Measurements from ENCODE around the gene CCSER1. TPM values are rescaled to one million over a fixed set of nuclear protein-coding genes. Genes with fewer than 3 reads are reported as not detected.
"Not testable (repeated sequence)": the region's sequence is repeated elsewhere in the genome, so short reads cannot be mapped to it uniquely, and the experiment has no call there.

The CCSER1 gene
- polyA plus RNA-seq, 3 donors, result 0.09 to 0.75 (median 0.13) TPM

DNA sequence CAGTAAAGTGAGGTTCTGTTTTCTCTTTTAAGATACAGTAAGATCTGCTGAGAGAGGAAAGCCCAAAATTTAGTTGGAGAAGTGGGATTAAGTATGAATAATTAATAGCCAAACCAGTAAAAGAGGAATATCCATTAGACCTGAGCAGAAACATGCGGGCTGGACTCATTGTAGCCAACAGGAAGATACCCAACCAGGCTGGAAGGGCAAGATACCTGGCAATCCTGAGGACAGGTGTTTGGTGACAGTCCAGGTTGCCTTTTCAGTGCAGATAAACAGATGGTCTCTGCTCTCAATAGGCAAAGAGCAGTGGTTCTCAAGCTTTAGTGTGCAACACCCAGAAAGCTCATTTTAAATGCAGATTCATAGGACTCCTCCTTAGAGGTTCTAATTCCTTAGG lies 1195.8 kb downstream of the CCSER1 start:
- H3K4me1 ChIP-seq (ENCODE audit: control insufficient read depth in 1 of 2, insufficient read depth in 2 of 2, low read length in 2 of 2), result no peaks in the 10 kb centered on the region
- no peak overlapping the region for H3K4me3 ChIP-seq (replicated peaks in 1 of 3; ENCODE audit: low read depth in 2 of 3, low read length in 3 of 3)
- TF ChIP-seq, protein P1, sequence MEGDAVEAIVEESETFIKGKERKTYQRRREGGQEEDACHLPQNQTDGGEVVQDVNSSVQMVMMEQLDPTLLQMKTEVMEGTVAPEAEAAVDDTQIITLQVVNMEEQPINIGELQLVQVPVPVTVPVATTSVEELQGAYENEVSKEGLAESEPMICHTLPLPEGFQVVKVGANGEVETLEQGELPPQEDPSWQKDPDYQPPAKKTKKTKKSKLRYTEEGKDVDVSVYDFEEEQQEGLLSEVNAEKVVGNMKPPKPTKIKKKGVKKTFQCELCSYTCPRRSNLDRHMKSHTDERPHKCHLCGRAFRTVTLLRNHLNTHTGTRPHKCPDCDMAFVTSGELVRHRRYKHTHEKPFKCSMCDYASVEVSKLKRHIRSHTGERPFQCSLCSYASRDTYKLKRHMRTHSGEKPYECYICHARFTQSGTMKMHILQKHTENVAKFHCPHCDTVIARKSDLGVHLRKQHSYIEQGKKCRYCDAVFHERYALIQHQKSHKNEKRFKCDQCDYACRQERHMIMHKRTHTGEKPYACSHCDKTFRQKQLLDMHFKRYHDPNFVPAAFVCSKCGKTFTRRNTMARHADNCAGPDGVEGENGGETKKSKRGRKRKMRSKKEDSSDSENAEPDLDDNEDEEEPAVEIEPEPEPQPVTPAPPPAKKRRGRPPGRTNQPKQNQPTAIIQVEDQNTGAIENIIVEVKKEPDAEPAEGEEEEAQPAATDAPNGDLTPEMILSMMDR (IDR thresholded peaks at IDR 0.05), result no peak
- Mint-ChIP-seq H3K4me1 (no peaks in the 10 kb centered on the region), H3K36me3 (no peaks in the 10 kb centered on the region), H3K27ac (no peak overlapping the region), H3K9me3 (peaks cover 7 to 21% (median 17%) of the 10 kb centered on the region in 7 donors), H3K4me3 (no peak overlapping the region), H3K27me3 (ENCODE audit: low read depth in 3 of 3) (no peaks in the 10 kb centered on the region)
- H3K79me2 ChIP-seq (ENCODE audit: insufficient read depth, low read length), result no peaks in the 10 kb centered on the region
- no peak overlapping the region for H3K4me2 ChIP-seq (replicated peaks; ENCODE audit: extremely low read depth, low read length, poor library complexity, severe bottlenecking)
- H3K27me3 ChIP-seq (ENCODE audit: control insufficient read depth in 2 of 2, insufficient read depth in 2 of 2, low read length in 2 of 2), result no peaks in the 10 kb centered on the region
- no peak for DNase-seq
- no peaks in the 10 kb centered on the region for H4K20me1 ChIP-seq (ENCODE audit: insufficient read depth, low read length)
- 100% methylated on average over 1 of the region's 1 CpG for WGBS (ENCODE audit: insufficient coverage)
- no peak overlapping the region for H3K27ac ChIP-seq (ENCODE audit: low read depth in 1 of 2, low read length in 2 of 2)
- H3K9ac ChIP-seq (ENCODE audit: insufficient read depth, low read length, poor library complexity, severe bottlenecking), result no peak overlapping the region
- no peaks in the 10 kb centered on the region for H3K36me3 ChIP-seq (replicated peaks in 1 of 2; ENCODE audit: control insufficient read depth in 1 of 2, insufficient read depth in 2 of 2, low read length in 2 of 2)
- intact Hi-C loops (cut with micrococcal nuclease), result no loop called here
- H2AFZ ChIP-seq (ENCODE audit: insufficient read depth, low read depth, low read length, poor library complexity, severe bottlenecking), result no peak overlapping the region
- H3K9me3 ChIP-seq (replicated peaks in 1 of 2; ENCODE audit: control insufficient read depth in 1 of 2, insufficient read depth in 1 of 2, low read length in 2 of 2), result peaks cover 17 to 18% of the 10 kb centered on the region in 2 donors

GRCh38 chr4:91325495-91325894 lies 1198.3 kb downstream of the CCSER1 start:
- H3K27ac ChIP-seq (ENCODE audit: low read depth in 1 of 2, low read length in 2 of 2), result no peak overlapping the region
- Mint-ChIP-seq H3K27ac (no peak overlapping the region), H3K4me3 (no peak overlapping the region), H3K27me3 (ENCODE audit: low read depth in 3 of 3) (no peaks in the 10 kb centered on the region), H3K4me1 (no peaks in the 10 kb centered on the region), H3K9me3 (peaks cover 7 to 28% (median 19%) of the 10 kb centered on the region in 7 donors), H3K36me3 (no peaks in the 10 kb centered on the region)
- H3K36me3 ChIP-seq (replicated peaks in 1 of 2; ENCODE audit: control insufficient read depth in 1 of 2, insufficient read depth in 2 of 2, low read length in 2 of 2), result no peaks in the 10 kb centered on the region
- H3K9ac ChIP-seq (ENCODE audit: insufficient read depth, low read length, poor library complexity, severe bottlenecking), result no peak overlapping the region
- H3K9me3 ChIP-seq (replicated peaks in 1 of 2; ENCODE audit: control insufficient read depth in 1 of 2, insufficient read depth in 1 of 2, low read length in 2 of 2), result peaks cover 17 to 21% of the 10 kb centered on the region in 2 donors
- 50% methylated on average over 1 of the region's 1 CpG for WGBS (ENCODE audit: insufficient coverage)
- no peaks in the 10 kb centered on the region for H4K20me1 ChIP-seq (ENCODE audit: insufficient read depth, low read length)
- no peaks in the 10 kb centered on the region for H3K79me2 ChIP-seq (ENCODE audit: insufficient read depth, low read length)
- no peaks in the 10 kb centered on the region for H3K27me3 ChIP-seq (ENCODE audit: control insufficient read depth in 2 of 2, insufficient read depth in 2 of 2, low read length in 2 of 2)
- H3K4me2 ChIP-seq (replicated peaks; ENCODE audit: extremely low read depth, low read length, poor library complexity, severe bottlenecking), result no peak overlapping the region
- DNase-seq, result no peak
- intact Hi-C loops (cut with micrococcal nuclease), result no loop called here
- H3K4me3 ChIP-seq (replicated peaks in 1 of 3; ENCODE audit: low read depth in 2 of 3, low read length in 3 of 3), result no peak overlapping the region
- no peak overlapping the region for H2AFZ ChIP-seq (ENCODE audit: insufficient read depth, low read depth, low read length, poor library complexity, severe bottlenecking)
- H3K4me1 ChIP-seq (ENCODE audit: control insufficient read depth in 1 of 2, insufficient read depth in 2 of 2, low read length in 2 of 2), result no peaks in the 10 kb centered on the region
- TF ChIP-seq, protein P1 (IDR thresholded peaks at IDR 0.05), result no peak

- H4K20me1 ChIP-seq (ENCODE audit: insufficient read depth, low read length); H3K4me2 ChIP-seq (replicated peaks; ENCODE audit: extremely low read depth, low read length, poor library complexity, severe bottlenecking); H3K4me3 Mint-ChIP-seq; H2AFZ ChIP-seq (ENCODE audit: insufficient read depth, low read depth, low read length, poor library complexity, severe bottlenecking); H3K27me3 ChIP-seq (ENCODE audit: control insufficient read depth in 2 of 2, insufficient read depth in 2 of 2, low read length in 2 of 2); H3K4me1 ChIP-seq (ENCODE audit: control insufficient read depth in 1 of 2, insufficient read depth in 2 of 2, low read length in 2 of 2); H3K4me3 ChIP-seq (replicated peaks in 1 of 3; ENCODE audit: low read depth in 2 of 3, low read length in 3 of 3); H3K36me3 Mint-ChIP-seq; H3K79me2 ChIP-seq (ENCODE audit: insufficient read depth, low read length); H3K27ac Mint-ChIP-seq; H3K36me3 ChIP-seq (replicated peaks in 1 of 2; ENCODE audit: control insufficient read depth in 1 of 2, insufficient read depth in 2 of 2, low read length in 2 of 2); H3K9ac ChIP-seq (ENCODE audit: insufficient read depth, low read length, poor library complexity, severe bottlenecking); H3K27me3 Mint-ChIP-seq (ENCODE audit: low read depth in 3 of 3); H3K4me1 Mint-ChIP-seq; intact Hi-C loops (cut with micrococcal nuclease); H3K27ac ChIP-seq (ENCODE audit: low read depth in 1 of 2, low read length in 2 of 2); DNase-seq: not testable (repeated sequence)
- 100% methylated on average over 1 of the region's 2 CpGs for WGBS (ENCODE audit: insufficient coverage)
- H3K9me3 ChIP-seq (replicated peaks in 1 of 2; ENCODE audit: control insufficient read depth in 1 of 2, insufficient read depth in 1 of 2, low read length in 2 of 2), result peaks cover 17 to 21% of the 10 kb centered on the region in 2 donors
- peaks cover 7 to 28% (median 19%) of the 10 kb centered on the region in 7 donors for H3K9me3 Mint-ChIP-seq
These were observed 1199.0 kb downstream of the CCSER1 start for GRCh38 chr4:91326167-91326566.

Data from CD14-positive monocyte (primary cell).